Brain microvascular endothelial cell (primary cell): Measurements from ENCODE around the gene PCBP1.
"Not testable (repeated sequence)": the region's sequence is repeated elsewhere in the genome, so short reads cannot be mapped to it uniquely, and the experiment has no call there.

Experiments used
- DNase-seq: peaks from one replicate; pipeline ENCODE4 v3.0.0-alpha.2; 2020
- H3K27ac ChIP-seq: fragments of 250-450 bp; sonication (Bioruptor Pico); 2 replicates; pipeline ENCODE4 v1.5.1; 2020; ENCODE audit warnings: mild to moderate bottlenecking, moderate library complexity
- H3K27me3 ChIP-seq: fragments of 250-450 bp; sonication (Bioruptor Pico); replicated peaks from 2 replicates; pipeline ENCODE4 v1.5.1; 2020; ENCODE audit warnings: mild to moderate bottlenecking
- H3K36me3 ChIP-seq: fragments of 250-450 bp; sonication (Bioruptor Pico); replicated peaks from 2 replicates; pipeline ENCODE4 v1.5.1; 2020; ENCODE audit warnings: mild to moderate bottlenecking
- H3K4me3 ChIP-seq: 2 replicates; pipeline ENCODE4 v1.5.1; 2011; ENCODE audit warnings: low read depth, mild to moderate bottlenecking, control low read depth, low read length, moderate library complexity
- in situ Hi-C: cut with HindIII; loops from 2 replicates; pipeline ENCODE4 v1.10.0; 2017; ENCODE audit warnings: low sequenced_read_pairs, low pct_ligation_motif_present
- TF ChIP-seq, protein P1 (sequence below): IDR thresholded peaks from 2 replicates; pipeline ENCODE4 v1.5.1; 2011; ENCODE audit warnings: low read depth, mild to moderate bottlenecking, moderate library complexity, low read length, control low read depth, inconsistent platforms; ENCODE audit errors: missing control alignments

The PCBP1 gene

DNA sequence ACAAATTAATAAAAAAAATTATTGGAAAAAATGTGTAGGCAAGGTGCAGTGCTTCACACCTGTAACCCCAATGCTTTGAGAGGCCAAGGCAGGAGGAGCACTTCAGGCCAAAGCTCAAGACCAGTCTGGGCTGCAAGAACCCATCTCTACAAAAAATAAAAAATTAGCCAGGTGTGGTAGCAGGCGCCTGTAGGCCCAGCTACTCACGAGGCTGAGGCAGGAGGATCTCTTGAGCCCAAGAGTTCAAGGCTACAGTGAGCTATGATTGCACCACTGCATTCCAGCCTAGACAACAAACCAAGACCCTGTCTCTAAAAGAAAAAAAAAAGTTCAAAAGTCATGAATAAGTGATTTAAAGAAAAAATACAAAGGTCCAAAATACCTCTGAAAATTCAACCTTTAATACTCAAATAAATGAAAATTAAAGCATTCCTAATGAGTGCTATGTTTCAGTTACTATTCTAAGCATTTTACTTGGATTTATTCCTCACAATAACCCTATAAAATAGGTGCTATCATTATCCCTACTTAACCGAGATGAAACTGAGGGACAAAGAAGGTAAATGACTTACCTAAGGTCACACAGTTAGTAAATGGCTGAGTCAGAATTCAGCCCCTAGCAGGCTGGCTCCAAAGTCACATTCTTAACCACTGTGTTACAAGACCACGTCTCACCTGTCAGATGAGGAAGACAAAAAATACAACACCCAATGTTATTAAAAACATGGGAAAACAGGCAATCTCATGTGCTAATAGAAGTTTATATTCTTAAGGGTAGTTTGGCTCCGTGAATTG lies 36.4 kb upstream of the PCBP1 start:
- no peak for DNase-seq
- TF ChIP-seq, protein P1, sequence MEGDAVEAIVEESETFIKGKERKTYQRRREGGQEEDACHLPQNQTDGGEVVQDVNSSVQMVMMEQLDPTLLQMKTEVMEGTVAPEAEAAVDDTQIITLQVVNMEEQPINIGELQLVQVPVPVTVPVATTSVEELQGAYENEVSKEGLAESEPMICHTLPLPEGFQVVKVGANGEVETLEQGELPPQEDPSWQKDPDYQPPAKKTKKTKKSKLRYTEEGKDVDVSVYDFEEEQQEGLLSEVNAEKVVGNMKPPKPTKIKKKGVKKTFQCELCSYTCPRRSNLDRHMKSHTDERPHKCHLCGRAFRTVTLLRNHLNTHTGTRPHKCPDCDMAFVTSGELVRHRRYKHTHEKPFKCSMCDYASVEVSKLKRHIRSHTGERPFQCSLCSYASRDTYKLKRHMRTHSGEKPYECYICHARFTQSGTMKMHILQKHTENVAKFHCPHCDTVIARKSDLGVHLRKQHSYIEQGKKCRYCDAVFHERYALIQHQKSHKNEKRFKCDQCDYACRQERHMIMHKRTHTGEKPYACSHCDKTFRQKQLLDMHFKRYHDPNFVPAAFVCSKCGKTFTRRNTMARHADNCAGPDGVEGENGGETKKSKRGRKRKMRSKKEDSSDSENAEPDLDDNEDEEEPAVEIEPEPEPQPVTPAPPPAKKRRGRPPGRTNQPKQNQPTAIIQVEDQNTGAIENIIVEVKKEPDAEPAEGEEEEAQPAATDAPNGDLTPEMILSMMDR, result no peak
- in situ Hi-C loops, result no loop called here

DNA sequence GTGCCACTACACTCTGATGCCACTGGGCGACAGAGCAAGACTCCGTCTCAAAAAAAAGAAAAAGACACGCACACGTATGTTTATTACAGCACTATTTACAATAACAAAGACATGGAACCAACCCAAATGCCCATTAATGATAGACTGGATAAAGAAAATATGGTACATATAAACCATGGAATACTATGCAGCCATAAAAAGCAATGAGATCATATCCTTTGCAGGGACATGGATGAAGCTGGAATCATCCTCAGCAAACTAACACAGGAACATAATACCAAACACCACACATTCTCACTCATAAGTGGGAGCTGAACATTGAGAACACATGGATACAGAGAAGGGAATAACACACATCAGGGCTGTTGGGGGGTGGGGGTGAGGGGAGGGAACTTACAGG lies 32.0 kb upstream of the PCBP1 start:
- DNase-seq, in situ Hi-C loops, H3K27ac ChIP-seq, H3K36me3 ChIP-seq, H3K4me3 ChIP-seq, H3K27me3 ChIP-seq: not testable (repeated sequence)

More for the DNA sequence above, 36.4 kb upstream of the PCBP1 start:
- no peaks in the 10 kb centered on the region for H3K27me3 ChIP-seq
- no peak overlapping the region for H3K27ac ChIP-seq
- no peaks in the 10 kb centered on the region for H3K36me3 ChIP-seq
- H3K4me3 ChIP-seq, result no peak overlapping the region

DNA sequence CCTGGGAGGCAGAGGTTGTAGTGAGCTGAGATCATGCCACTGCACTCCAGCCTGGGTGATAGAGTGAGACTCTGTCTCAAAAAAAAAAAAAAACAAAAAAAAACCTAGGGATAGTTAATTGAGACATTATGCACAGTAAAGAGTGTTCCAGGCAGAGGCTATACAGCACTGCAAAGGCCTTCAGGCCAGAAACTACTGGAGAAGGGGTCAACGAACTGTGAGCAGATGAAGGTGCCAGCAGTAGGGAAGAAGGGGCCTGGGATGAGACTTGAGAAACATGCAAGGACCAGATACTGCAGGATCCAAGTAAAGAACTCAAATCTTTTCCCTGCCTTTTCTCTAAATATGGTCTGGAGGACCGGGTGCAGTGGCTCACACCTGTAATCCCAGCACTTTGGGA lies 26.0 kb upstream of the PCBP1 start:
- peaks cover 5% of the 10 kb centered on the region for H3K36me3 ChIP-seq

DNA sequence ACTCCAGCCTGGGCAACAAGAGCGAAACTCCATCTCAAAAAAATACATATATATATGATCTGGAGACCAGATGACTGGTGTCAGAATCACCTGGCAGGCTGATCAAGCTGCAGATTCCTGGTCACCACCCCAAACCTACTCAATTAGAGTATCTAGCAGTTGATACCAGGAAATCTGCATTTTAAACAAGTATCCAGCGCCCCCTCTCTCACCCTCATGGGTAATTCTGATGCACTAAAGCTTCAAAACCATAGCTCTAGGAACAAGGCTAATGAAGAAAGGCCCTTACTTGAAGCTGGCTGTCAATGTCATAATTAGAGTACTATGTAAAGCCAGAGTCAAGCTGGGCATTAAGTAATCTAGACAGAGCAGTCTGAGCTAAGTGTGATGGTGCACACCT lies 25.0 kb upstream of the PCBP1 start:
- TF ChIP-seq, protein P1, result no peak
- Histone ChIP-seq H3K27me3 (no peaks in the 10 kb centered on the region), H3K4me3 (no peak overlapping the region), H3K36me3 (peaks cover 5% of the 10 kb centered on the region), H3K27ac (no peak overlapping the region)
- in situ Hi-C loops, result no loop called here
- no peak for DNase-seq

More for the DNA sequence above, 26.0 kb upstream of the PCBP1 start:
- TF ChIP-seq, protein P1, result no peak
- H3K4me3 ChIP-seq, result no peak overlapping the region
- no peak for DNase-seq
- in situ Hi-C loops, result no loop called here
- H3K27me3 ChIP-seq, result no peaks in the 10 kb centered on the region
- H3K27ac ChIP-seq, result no peak overlapping the region

DNA sequence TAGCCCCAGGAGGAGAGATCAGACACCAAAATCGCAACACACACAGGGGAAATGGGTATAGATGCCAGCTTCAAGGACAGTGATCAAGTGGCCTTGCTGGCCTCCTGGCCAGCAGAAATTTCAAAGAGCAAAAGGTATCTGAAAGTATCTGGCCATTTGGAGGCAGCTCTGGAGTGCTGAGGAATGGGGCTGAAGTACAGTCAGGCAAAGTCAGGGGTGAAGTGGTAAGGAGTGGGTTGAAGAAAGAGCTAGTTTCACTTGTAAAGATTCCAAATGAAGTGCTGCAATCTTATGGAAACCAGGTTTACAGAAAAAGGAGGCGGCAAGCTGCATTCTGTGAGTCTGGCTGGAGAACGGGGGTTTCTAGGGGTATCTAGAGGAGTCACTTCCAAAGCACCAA lies 19.2 kb upstream of the PCBP1 start:
- TF ChIP-seq, protein P1, result no peak
- no peaks in the 10 kb centered on the region for H3K36me3 ChIP-seq
- no peak for DNase-seq
- in situ Hi-C loops, result no loop called here
- no peaks in the 10 kb centered on the region for H3K27me3 ChIP-seq
- H3K4me3 ChIP-seq, result no peak overlapping the region
- no peak overlapping the region for H3K27ac ChIP-seq

DNA sequence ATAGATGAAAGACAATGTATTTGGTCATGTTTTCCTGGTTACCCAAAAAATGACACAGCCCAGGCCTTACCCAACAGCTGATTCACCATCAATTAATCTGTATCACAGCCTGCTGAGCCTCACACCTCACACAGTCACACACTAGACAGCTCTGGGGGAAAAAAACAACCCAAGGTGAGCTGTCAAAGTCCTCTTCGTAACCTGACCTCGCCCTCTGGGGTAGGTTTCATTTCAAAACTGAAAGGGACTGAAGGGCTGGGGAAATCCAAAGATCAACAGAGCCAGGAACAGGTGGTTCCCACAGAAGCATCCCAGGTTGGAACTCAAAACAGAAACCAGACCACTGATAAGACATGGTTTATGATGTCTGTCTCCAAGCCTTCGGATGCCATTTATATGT lies 18.2 kb upstream of the PCBP1 start:
- no peak for DNase-seq
- Histone ChIP-seq H3K27ac (no peak overlapping the region), H3K4me3 (no peak overlapping the region), H3K27me3 (no peaks in the 10 kb centered on the region), H3K36me3 (no peaks in the 10 kb centered on the region)
- TF ChIP-seq, protein P1, result no peak
- in situ Hi-C loops, result no loop called here
